HG03442 (cell line): Measurements from ENCODE around the gene MYOG.

Experiments
- ATAC-seq: cut with Tn5 transposase; IDR thresholded peaks from one replicate; pipeline ENCODE4 v1.9.1; 2021; ENCODE audit warnings: mild to moderate bottlenecking, moderate library complexity; ENCODE audit not compliant: unreplicated experiment

The MYOG gene

GRCh38 chr1:203117611-203118575 is 32.1 kb upstream of the MYOG start:
- no peak for ATAC-seq

GRCh38 chr1:203116091-203116820 is 30.4 kb upstream of the MYOG start:
- ATAC-seq = no peak

- ATAC-seq = no peak
Observed at GRCh38 chr1:203114202-203114601, 28.4 kb upstream of the MYOG start.

GRCh38 chr1:203113308-203113707 is 27.5 kb upstream of the MYOG start:
- ATAC-seq = no peak

GRCh38 chr1:203112475-203112874 is 26.7 kb upstream of the MYOG start:
- no peak for ATAC-seq

- ATAC-seq = no peak
Observed at GRCh38 chr1:203104789-203105390, 19.1 kb upstream of the MYOG start.

GRCh38 chr1:203103829-203104495 is 18.1 kb upstream of the MYOG start:
- no peak for ATAC-seq

- ATAC-seq = no peak
Observed at GRCh38 chr1:203103216-203103615, 17.4 kb upstream of the MYOG start.

GRCh38 chr1:203101813-203102634 is 16.2 kb upstream of the MYOG start:
- ATAC-seq = no peak

- no peak for ATAC-seq
Observed at GRCh38 chr1:203100516-203100869, 14.7 kb upstream of the MYOG start.

- no peak for ATAC-seq
Observed at GRCh38 chr1:203099805-203100515, 14.1 kb upstream of the MYOG start.

GRCh38 chr1:203098914-203099520 is 13.2 kb upstream of the MYOG start:
- no peak for ATAC-seq

- no peak for ATAC-seq
Observed at GRCh38 chr1:203098445-203098844, 12.6 kb upstream of the MYOG start.

GRCh38 chr1:203097001-203097400 is 11.2 kb upstream of the MYOG start:
- no peak for ATAC-seq

GRCh38 chr1:203096566-203096965 is 10.8 kb upstream of the MYOG start:
- no peak for ATAC-seq

- no peak for ATAC-seq
Observed at GRCh38 chr1:203095061-203095690, 9.4 kb upstream of the MYOG start.

- no peak for ATAC-seq
Observed at GRCh38 chr1:203093754-203094410, 8.1 kb upstream of the MYOG start.

- no peak for ATAC-seq
Observed at GRCh38 chr1:203091761-203092330, 6.0 kb upstream of the MYOG start.
